ENCODE results near the gene FGF22.

The FGF22 gene

DNA sequence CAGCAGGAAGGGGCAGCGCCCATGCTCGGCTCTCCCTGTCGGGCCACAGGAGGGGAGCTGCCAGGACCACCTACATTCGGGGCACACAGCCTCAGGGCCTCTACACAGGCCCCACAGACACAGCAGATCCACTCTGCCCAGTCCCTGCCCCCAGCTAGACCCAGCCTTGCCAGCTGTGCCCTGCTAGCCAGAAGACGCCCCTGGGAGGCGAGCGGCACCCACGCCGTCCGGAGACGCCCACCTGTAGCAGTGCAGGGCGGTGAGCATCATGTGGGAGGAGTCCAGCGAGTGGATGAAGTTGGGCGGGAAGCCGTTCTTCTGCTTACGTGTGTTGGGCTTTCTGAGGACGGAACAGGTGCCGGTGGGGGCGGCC is 21.4 kb upstream of the FGF22 start:
- TF ChIP-seq TAF1 (IDR thresholded peaks at IDR 0.05; ENCODE audit: borderline replicate concordance, insufficient read depth, low read length) (no peak), POLR2AphosphoS5 (IDR thresholded peaks at IDR 0.05; ENCODE audit: low read depth, low read length) (no peak), FOXP2 (optimal IDR thresholded peaks at IDR 0.05; ENCODE audit: borderline replicate concordance, extremely low read depth, extremely low read length, insufficient read depth) (no peak), SIN3A (IDR thresholded peaks at IDR 0.05; ENCODE audit: borderline replicate concordance, insufficient read depth, low read length) (no peak)
- TF ChIP-seq, protein P1, sequence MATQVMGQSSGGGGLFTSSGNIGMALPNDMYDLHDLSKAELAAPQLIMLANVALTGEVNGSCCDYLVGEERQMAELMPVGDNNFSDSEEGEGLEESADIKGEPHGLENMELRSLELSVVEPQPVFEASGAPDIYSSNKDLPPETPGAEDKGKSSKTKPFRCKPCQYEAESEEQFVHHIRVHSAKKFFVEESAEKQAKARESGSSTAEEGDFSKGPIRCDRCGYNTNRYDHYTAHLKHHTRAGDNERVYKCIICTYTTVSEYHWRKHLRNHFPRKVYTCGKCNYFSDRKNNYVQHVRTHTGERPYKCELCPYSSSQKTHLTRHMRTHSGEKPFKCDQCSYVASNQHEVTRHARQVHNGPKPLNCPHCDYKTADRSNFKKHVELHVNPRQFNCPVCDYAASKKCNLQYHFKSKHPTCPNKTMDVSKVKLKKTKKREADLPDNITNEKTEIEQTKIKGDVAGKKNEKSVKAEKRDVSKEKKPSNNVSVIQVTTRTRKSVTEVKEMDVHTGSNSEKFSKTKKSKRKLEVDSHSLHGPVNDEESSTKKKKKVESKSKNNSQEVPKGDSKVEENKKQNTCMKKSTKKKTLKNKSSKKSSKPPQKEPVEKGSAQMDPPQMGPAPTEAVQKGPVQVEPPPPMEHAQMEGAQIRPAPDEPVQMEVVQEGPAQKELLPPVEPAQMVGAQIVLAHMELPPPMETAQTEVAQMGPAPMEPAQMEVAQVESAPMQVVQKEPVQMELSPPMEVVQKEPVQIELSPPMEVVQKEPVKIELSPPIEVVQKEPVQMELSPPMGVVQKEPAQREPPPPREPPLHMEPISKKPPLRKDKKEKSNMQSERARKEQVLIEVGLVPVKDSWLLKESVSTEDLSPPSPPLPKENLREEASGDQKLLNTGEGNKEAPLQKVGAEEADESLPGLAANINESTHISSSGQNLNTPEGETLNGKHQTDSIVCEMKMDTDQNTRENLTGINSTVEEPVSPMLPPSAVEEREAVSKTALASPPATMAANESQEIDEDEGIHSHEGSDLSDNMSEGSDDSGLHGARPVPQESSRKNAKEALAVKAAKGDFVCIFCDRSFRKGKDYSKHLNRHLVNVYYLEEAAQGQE (IDR thresholded peaks at IDR 0.05; ENCODE audit: insufficient read depth in 1 of 2, low read depth in 2 of 2, low read length in 2 of 2) = no peak

DNA sequence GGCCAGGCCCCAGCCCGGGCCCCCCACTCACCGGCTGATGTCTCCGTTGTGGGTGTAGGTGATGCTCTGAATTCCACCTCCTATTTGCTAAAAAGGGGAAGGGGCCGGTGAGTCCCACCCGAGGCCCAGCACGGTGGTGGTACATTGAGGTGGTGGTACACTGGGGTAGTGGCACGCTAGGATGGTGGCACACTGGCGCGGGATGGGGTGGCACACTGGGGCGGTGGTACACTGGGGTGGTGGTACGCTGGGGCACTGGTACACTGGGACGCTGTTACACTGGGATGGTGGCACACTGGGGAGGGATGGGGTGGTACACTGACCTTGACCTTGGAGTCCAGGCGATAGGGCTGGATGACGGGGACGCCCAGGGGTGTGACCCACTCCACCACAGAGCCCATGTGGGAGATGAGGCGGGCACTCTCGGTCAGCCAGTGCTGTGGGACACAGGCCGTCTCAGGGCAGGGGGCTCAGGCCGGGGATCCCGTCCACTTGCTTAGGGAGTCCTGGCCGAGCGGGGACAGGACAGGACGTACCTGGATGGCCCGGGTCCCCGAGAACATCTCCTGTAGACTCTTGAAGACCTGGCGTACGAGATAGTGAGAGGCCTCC is 20.9 kb upstream of the FGF22 start:
- TF ChIP-seq TAF1 (IDR thresholded peaks at IDR 0.05; ENCODE audit: borderline replicate concordance, insufficient read depth, low read length) (no peak), SIN3A (IDR thresholded peaks at IDR 0.05; ENCODE audit: borderline replicate concordance, insufficient read depth, low read length) (no peak), POLR2AphosphoS5 (IDR thresholded peaks at IDR 0.05; ENCODE audit: low read depth, low read length) (no peak), FOXP2 (optimal IDR thresholded peaks at IDR 0.05; ENCODE audit: borderline replicate concordance, extremely low read depth, extremely low read length, insufficient read depth) (no peak)
- TF ChIP-seq, protein P1 (IDR thresholded peaks at IDR 0.05; ENCODE audit: insufficient read depth in 1 of 2, low read depth in 2 of 2, low read length in 2 of 2) = no peak

DNA sequence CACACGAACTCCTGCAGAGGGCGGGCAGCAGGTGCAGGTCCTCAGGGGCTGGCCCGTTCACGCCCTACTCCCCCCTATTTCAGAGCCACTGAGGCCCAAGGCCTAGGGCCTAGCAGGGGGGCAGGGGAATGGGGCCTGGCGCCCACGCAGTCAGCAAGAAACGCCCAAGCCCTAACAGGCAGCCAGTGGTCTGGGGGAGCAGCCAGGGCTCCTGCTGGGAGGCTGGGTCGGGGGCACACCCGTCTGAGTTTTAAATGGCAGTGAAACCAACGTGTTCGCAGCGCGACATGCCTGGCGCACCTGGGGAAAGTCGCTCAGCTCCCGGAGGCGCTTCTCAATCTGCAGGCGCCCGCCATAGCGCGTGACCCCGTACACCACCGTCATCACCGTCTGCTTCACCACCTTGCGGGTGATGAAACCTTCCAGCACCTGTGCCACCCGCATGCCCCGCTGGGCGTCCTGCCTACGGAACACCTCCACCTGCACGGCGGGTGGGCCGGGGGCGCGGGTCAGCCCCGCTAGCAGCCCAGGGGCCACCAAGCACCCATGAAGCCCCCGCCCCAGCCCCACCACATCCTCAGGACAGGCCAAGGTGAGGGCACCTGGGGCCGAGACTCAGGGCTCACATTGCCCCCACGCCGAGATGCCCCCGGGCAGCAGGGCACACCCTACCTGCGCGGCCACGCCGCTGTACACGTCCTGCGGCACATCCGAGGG is 20.2 kb upstream of the FGF22 start:
- TF ChIP-seq TAF1 (IDR thresholded peaks at IDR 0.05; ENCODE audit: borderline replicate concordance, insufficient read depth, low read length) (no peak), SIN3A (IDR thresholded peaks at IDR 0.05; ENCODE audit: borderline replicate concordance, insufficient read depth, low read length) (no peak)
- TF ChIP-seq, protein P1 (IDR thresholded peaks at IDR 0.05; ENCODE audit: insufficient read depth in 1 of 2, low read depth in 2 of 2, low read length in 2 of 2) = no peak

DNA sequence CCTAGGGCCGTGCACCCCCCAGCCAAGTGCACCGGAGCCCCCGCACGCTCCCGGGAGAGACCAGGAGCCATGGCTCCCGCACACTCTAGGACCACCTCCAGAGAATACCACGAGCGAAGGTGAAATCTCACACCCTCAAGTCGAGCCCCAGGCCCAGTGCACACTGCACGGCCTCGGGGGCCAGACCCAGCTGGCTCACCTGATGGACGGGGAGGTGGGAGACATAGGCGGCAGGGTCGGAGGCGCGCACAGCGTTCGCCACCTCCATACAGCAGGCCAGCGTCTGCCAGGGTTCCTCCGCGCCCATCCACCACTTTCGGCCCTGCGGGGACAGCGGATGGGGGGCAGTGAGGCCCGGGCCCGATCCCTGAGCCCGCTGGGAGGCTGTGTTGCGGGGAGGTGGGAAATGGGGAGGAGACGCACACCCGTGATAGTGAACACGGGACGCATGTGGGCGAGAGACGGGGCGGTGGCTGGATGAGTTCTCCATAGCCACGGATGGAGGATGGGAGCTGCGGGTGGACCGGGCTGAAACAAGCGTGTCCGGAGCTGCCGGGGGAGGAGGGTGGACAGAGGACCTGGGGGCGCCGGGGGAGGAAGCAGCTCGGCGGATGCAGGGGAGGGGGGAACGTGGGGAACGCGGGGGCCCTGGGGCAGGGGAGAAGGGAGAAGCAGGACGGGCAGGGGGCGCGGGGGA is 19.4 kb upstream of the FGF22 start:
- no peak for TF ChIP-seq TAF1 (IDR thresholded peaks at IDR 0.05; ENCODE audit: borderline replicate concordance, insufficient read depth, low read length)
- TF ChIP-seq, protein P1 (IDR thresholded peaks at IDR 0.05; ENCODE audit: insufficient read depth in 1 of 2, low read depth in 2 of 2, low read length in 2 of 2) = no peak
- TF ChIP-seq FOXP2 (optimal IDR thresholded peaks at IDR 0.05; ENCODE audit: borderline replicate concordance, extremely low read depth, extremely low read length, insufficient read depth) = no peak
- no peak for TF ChIP-seq SIN3A (IDR thresholded peaks at IDR 0.05; ENCODE audit: borderline replicate concordance, insufficient read depth, low read length)
